Uterus (tissue), 4 donors: ENCODE data around the gene ACVR1. TPM values are rescaled to one million over a fixed set of nuclear protein-coding genes. Genes with fewer than 3 reads are reported as not detected.

Source experiments
- DNase-seq, 2 donors: peaks; one replicate each; pipeline ENCODE4 v3.0.0-alpha.2; 2019 to 2020
- H3K27ac ChIP-seq, 2 donors: fragments of 200-600 bp; sonication (generic); 1 replicate in 1 of 2; 2 replicates in 1 of 2; pipeline ENCODE4 v1.5.1; 2016 to 2018
- H3K27me3 ChIP-seq, 2 donors: fragments of 200-600 bp; sonication (generic); one replicate each; pipeline ENCODE4 v1.5.1; 2018 to 2019; ENCODE audit warnings: control low read depth in 1 of 2
- H3K36me3 ChIP-seq, 2 donors: fragments of 200-600 bp; sonication (generic); one replicate each; pipeline ENCODE4 v1.5.1; 2019; ENCODE audit warnings: control low read depth in 1 of 2
- H3K4me1 ChIP-seq, 2 donors: fragments of 200-600 bp; sonication (generic); one replicate each; pipeline ENCODE4 v1.5.1; 2018 to 2019; ENCODE audit warnings: control low read depth in 1 of 2
- H3K4me3 ChIP-seq, 2 donors: fragments of 200-600 bp; sonication (generic); 1 replicate in 1 of 2; 2 replicates in 1 of 2; pipeline ENCODE4 v1.5.1; 2018 to 2019; ENCODE audit warnings: mild to moderate bottlenecking in 1 of 2
- H3K9me3 ChIP-seq, 2 donors: fragments of 200-600 bp; sonication (generic); one replicate each; pipeline ENCODE4 v1.5.1; 2019; ENCODE audit warnings: control low read depth in 1 of 2
- POLR2A ChIP-seq, 2 donors: fragments of 450-650 bp; IDR thresholded peaks; one replicate each; pipeline ENCODE4 v1.6.1; 2016; ENCODE audit warnings: antibody characterized with exemption in 2 of 2, mild to moderate bottlenecking in 1 of 2, moderate library complexity in 1 of 2
- intact Hi-C: fragments of 100-400 bp; cut with DNase I; formaldehyde crosslinking; loops from one replicate; pipeline ENCODE4 v1.15.1; 2023; ENCODE audit warnings: low total_unique reads
- total RNA-seq, 4 donors: library from RNA; depleted of rRNA in 3 of 4; stranded (reverse); fragments of >200 nt in 3 of 4; gene quantifications; one replicate each; pipeline versions ENCODE4 v1.1.0 to v1.2.4, GENCODE V29; 2014 to 2023
- TF ChIP-seq, protein P1 (sequence below), 4 experiments: fragments of 200-600 bp in 2 of 4; fragments of 450-650 bp in 2 of 4; sonication (generic) in 2 of 4; IDR thresholded peaks; one replicate each; pipeline ENCODE4 v1.5.1; 2016 to 2019; ENCODE audit warnings: antibody characterized with exemption in 4 of 4, mild to moderate bottlenecking in 2 of 4, moderate library complexity in 1 of 4
- donor health status: DM: yes; HTN: yes; CAD: no.

ACVR1 gene
- total RNA-seq, 4 donors from 2014 or later = 30.3 to 398 (median 46.7) TPM

DNA sequence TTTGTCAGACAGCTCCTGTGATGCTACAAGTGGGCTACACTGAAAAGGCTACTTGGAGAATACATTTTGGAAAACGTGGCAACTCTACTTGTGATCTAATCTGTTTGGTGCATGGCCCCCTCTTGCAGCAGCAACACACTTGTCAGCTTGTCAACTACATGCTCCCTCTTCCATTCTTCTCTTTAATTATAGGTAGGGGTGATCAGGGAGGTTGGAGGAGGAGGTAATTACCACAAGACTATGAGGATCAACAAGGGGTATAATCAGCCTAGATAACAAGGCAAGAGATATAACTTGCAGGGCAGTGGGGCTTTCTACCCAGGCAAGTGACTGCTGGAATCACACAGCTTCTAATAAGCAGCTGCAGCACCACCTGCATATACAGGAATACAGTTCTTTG, 104.9 kb downstream of the ACVR1 start:
- no peak overlapping the region for H3K4me3 ChIP-seq
- H3K9me3 ChIP-seq = no peaks in the 10 kb centered on the region
- no peak overlapping the region for H3K27ac ChIP-seq
- TF ChIP-seq, protein P1, sequence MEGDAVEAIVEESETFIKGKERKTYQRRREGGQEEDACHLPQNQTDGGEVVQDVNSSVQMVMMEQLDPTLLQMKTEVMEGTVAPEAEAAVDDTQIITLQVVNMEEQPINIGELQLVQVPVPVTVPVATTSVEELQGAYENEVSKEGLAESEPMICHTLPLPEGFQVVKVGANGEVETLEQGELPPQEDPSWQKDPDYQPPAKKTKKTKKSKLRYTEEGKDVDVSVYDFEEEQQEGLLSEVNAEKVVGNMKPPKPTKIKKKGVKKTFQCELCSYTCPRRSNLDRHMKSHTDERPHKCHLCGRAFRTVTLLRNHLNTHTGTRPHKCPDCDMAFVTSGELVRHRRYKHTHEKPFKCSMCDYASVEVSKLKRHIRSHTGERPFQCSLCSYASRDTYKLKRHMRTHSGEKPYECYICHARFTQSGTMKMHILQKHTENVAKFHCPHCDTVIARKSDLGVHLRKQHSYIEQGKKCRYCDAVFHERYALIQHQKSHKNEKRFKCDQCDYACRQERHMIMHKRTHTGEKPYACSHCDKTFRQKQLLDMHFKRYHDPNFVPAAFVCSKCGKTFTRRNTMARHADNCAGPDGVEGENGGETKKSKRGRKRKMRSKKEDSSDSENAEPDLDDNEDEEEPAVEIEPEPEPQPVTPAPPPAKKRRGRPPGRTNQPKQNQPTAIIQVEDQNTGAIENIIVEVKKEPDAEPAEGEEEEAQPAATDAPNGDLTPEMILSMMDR (IDR thresholded peaks at IDR 0.05) = no peak
- TF ChIP-seq POLR2A (IDR thresholded peaks at IDR 0.05) = no peak
- H3K27me3 ChIP-seq = no peaks in the 10 kb centered on the region
- intact Hi-C loops = loop anchor here (10.0 kb wide), 1 partner anchor 234 kb away; no protein-coding TSS in a partner anchor
- H3K36me3 ChIP-seq = no peaks in the 10 kb centered on the region
- DNase-seq = no peak
- H3K4me1 ChIP-seq = no peaks in the 10 kb centered on the region

DNA sequence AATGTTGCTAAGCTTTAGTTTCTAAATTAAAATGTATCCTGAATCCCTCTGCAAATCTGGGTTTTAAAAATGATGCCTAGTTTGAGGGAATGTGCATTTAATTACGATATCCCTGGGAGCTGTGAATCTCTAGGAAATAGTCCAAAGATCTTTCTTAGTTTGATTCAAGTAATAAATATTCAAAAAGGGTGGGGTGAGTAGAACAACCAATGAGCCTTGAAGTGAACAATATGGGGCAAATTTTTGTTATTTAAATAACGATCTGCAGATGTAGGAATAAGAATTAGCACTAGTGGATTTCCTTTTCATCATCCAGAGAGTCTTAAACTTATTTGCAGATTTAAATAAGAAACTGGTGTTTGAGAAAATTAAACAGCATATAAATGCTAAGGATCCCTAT, 106.3 kb downstream of the ACVR1 start:
- H3K27ac ChIP-seq = no peak overlapping the region
- intact Hi-C loops = loop anchor here (10.0 kb wide), 1 partner anchor 235 kb away; no protein-coding TSS in a partner anchor
- H3K9me3 ChIP-seq = no peaks in the 10 kb centered on the region
- H3K27me3 ChIP-seq = no peaks in the 10 kb centered on the region
- H3K4me1 ChIP-seq = no peaks in the 10 kb centered on the region
- TF ChIP-seq POLR2A (IDR thresholded peaks at IDR 0.05) = no peak
- TF ChIP-seq, protein P1 (IDR thresholded peaks at IDR 0.05) = no peak
- no peak for DNase-seq
- H3K36me3 ChIP-seq = no peaks in the 10 kb centered on the region
- H3K4me3 ChIP-seq = no peak overlapping the region

DNA sequence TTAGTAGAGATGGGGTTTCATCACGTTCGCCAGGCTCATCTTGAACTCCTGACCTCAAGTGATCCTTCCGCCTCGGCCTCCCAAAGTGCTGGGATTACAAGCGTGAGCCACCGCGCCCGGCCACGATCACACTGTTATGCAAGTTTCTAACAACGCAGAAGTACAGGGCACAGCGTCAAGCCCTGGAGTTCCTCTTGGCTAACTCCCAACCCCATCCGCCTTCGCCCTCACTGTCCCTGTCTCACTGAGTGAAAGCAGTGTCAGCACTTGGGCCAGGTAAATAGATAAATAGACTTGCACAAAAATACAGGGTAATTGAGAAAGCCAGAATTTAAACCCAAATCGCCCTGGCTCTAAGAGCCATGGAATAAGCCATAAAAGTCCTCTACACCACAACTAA, 111.7 kb downstream of the ACVR1 start:
- Histone ChIP-seq H3K27me3 (no peaks in the 10 kb centered on the region), H3K4me1 (no peaks in the 10 kb centered on the region), H3K36me3 (no peaks in the 10 kb centered on the region), H3K9me3 (no peaks in the 10 kb centered on the region), H3K4me3 (no peak overlapping the region), H3K27ac (no peak overlapping the region)
- intact Hi-C loops = no loop called here
- TF ChIP-seq, protein P1 (IDR thresholded peaks at IDR 0.05) = no peak
- no peak for TF ChIP-seq POLR2A (IDR thresholded peaks at IDR 0.05)
- no peak for DNase-seq

DNA sequence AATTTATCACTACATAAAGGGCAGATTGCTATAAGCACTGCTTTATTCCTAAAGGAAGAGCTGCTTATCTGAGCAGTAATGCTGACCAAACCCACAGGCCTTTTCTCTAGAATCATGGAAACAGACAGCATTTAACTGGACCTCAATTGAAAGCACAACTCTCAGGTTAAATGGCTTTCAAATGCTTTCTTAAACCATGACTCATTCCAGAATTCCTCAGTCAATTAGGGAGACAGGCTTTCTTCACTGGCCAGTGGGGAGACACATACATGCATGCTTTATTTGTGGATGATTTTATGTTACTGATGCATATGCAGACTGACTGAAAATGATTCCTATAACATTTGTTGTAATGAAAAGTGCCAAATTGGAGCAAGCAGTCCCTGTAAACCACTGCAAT, 114.6 kb downstream of the ACVR1 start:
- H3K4me3 ChIP-seq = no peak overlapping the region
- H3K27ac ChIP-seq = no peak overlapping the region

DNA sequence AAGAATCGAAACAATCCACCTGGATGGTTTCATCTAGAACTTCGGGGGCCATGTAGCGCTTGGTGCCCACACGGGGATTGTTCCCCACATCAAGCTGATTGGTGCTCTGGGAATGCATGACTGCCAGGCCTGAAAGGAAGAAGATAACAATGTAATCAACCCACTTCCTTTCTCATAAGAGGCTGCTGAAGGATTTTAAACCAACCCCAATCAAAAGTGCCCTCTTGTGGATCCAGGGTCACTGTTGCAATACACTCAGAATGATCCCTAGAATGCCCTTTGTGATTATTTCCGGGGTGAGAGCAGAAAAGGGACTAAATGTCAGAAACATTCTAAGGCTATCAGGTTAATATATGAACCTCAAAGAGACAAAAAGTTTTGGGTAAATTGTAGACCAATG, 115.2 kb downstream of the ACVR1 start:
- Histone ChIP-seq H3K27me3 (no peaks in the 10 kb centered on the region), H3K36me3 (no peaks in the 10 kb centered on the region), H3K27ac (no peak overlapping the region), H3K4me1 (no peaks in the 10 kb centered on the region), H3K9me3 (peaks cover 0 to 23% of the 10 kb centered on the region in 2 donors), H3K4me3 (no peak overlapping the region)
- no peak for DNase-seq
- intact Hi-C loops = no loop called here
- TF ChIP-seq, protein P1 (IDR thresholded peaks at IDR 0.05) = no peak
- no peak for TF ChIP-seq POLR2A (IDR thresholded peaks at IDR 0.05)

More for the DNA sequence above, 114.6 kb downstream of the ACVR1 start:
- no peak for TF ChIP-seq POLR2A (IDR thresholded peaks at IDR 0.05)
- TF ChIP-seq, protein P1 (IDR thresholded peaks at IDR 0.05) = no peak
- no peaks in the 10 kb centered on the region for H3K27me3 ChIP-seq
- H3K4me1 ChIP-seq = no peaks in the 10 kb centered on the region
- intact Hi-C loops = no loop called here
- H3K9me3 ChIP-seq = peaks cover 0 to 21% of the 10 kb centered on the region in 2 donors
- DNase-seq = no peak
- H3K36me3 ChIP-seq = no peaks in the 10 kb centered on the region
